ENCODE data around the gene FBRSL1. TPM values are rescaled to one million over a fixed set of nuclear protein-coding genes. Genes with fewer than 3 reads are reported as not detected.

Gene FBRSL1
- total RNA-seq, 1 experiment from 2014 or later, result 124 TPM

DNA sequence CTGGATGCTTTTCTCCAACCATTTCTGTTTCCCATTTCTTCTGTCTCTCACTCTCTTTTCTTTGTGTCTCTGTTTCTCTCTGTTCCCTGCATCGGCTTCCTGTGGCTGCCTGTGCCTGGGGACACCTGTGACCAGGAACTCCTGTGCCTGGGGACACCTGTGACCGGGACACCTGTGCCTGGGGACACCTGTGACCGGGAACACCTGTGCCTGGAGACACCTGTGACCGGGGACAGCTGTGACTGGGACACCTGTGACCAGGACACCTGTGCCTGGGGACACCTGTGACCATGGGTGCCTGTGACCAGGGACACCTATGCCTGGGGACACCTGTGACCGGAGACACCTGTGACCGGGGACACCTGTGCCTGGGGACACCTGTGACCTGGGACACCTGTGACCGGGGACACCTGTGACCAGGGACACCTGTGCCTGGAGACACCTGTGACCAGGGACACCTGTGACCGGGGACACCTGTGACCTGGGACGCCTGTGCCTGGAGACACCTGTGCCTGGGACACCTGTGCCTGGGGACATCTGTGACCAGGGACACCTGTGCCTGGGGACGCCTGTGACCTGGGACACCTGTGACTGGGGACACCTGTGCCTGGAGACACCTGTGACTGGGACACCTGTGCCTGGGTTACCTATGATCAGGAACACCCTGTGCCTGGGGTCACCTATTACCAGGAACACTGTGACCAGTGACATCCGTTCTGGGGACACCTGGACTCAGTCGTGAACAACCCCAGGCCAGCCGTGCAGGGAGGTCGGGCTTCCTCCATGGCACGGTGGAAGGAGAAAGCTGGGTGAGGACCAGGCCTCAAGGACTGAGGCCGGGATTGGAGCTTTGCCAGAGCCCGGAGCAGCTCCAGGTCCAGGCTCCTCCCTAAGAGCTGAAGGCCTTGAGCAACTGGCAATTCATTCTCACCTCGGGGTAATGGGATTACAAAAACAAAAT, 23.4 kb upstream of the FBRSL1 start:
- Histone ChIP-seq H4K20me1 (ENCODE audit: insufficient read depth) (no peaks in the 10 kb centered on the region), H3K9ac (ENCODE audit: low read length) (no peak overlapping the region), H3K9me3 (ENCODE audit: control insufficient read depth in 1 of 2, insufficient read depth in 1 of 2, low read depth in 1 of 2, low read length in 2 of 2) (no peaks in the 10 kb centered on the region), H3K27ac (ENCODE audit: low read depth, low read length) (no peak overlapping the region), H3K4me2 (ENCODE audit: low read length) (no peak overlapping the region), H3K4me3 (replicated peaks in 1 of 2; ENCODE audit: low read depth in 1 of 2, low read length in 2 of 2) (no peak overlapping the region), H3K36me3 (ENCODE audit: control insufficient read depth in 1 of 2, insufficient read depth in 2 of 2, low read length in 2 of 2) (no peaks in the 10 kb centered on the region), H3K27me3 (ENCODE audit: insufficient read depth, low read length) (no peaks in the 10 kb centered on the region; the same call in 1 of the 2 replicates), H2AFZ (ENCODE audit: low read depth, low read length, poor library complexity, severe bottlenecking) (no peak overlapping the region), H3K79me2 (ENCODE audit: insufficient read depth, low read length) (no peaks in the 10 kb centered on the region), H3K4me1 (ENCODE audit: control insufficient read depth in 1 of 2, insufficient read depth in 2 of 2, low read length in 2 of 2) (peaks cover 0 to 4% of the 10 kb centered on the region in 2 experiments; a peak in 1 of 4 replicates), H3K9me2 (ENCODE audit: insufficient read depth) (no peaks in the 10 kb centered on the region)
- TF ChIP-seq RAD21 (IDR thresholded peaks at IDR 0.05; ENCODE audit: low read depth), result no peak
- TF ChIP-seq, protein P1, sequence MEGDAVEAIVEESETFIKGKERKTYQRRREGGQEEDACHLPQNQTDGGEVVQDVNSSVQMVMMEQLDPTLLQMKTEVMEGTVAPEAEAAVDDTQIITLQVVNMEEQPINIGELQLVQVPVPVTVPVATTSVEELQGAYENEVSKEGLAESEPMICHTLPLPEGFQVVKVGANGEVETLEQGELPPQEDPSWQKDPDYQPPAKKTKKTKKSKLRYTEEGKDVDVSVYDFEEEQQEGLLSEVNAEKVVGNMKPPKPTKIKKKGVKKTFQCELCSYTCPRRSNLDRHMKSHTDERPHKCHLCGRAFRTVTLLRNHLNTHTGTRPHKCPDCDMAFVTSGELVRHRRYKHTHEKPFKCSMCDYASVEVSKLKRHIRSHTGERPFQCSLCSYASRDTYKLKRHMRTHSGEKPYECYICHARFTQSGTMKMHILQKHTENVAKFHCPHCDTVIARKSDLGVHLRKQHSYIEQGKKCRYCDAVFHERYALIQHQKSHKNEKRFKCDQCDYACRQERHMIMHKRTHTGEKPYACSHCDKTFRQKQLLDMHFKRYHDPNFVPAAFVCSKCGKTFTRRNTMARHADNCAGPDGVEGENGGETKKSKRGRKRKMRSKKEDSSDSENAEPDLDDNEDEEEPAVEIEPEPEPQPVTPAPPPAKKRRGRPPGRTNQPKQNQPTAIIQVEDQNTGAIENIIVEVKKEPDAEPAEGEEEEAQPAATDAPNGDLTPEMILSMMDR (IDR thresholded peaks at IDR 0.05 in 2 of 3, conservative IDR thresholded peaks at IDR 0.05 in 1 of 3; ENCODE audit: borderline replicate concordance in 1 of 3, insufficient read depth in 1 of 3, low read depth in 2 of 3, low read length in 2 of 3), result no peak
- TF ChIP-seq FOSL1 (IDR thresholded peaks at IDR 0.05; ENCODE audit: low read depth), result no peak
- TF ChIP-seq POLR2A (IDR thresholded peaks at IDR 0.05; ENCODE audit: borderline replicate concordance, extremely low read depth, insufficient read depth, insufficient read length), result no peak
- no peak for TF ChIP-seq CBX3 (IDR thresholded peaks at IDR 0.05; ENCODE audit: low read depth)
- no peak for TF ChIP-seq ELF1 (IDR thresholded peaks at IDR 0.05; ENCODE audit: borderline replicate concordance, low read depth)
- TF ChIP-seq, protein P2, sequence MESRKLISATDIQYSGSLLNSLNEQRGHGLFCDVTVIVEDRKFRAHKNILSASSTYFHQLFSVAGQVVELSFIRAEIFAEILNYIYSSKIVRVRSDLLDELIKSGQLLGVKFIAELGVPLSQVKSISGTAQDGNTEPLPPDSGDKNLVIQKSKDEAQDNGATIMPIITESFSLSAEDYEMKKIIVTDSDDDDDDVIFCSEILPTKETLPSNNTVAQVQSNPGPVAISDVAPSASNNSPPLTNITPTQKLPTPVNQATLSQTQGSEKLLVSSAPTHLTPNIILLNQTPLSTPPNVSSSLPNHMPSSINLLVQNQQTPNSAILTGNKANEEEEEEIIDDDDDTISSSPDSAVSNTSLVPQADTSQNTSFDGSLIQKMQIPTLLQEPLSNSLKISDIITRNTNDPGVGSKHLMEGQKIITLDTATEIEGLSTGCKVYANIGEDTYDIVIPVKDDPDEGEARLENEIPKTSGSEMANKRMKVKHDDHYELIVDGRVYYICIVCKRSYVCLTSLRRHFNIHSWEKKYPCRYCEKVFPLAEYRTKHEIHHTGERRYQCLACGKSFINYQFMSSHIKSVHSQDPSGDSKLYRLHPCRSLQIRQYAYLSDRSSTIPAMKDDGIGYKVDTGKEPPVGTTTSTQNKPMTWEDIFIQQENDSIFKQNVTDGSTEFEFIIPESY (IDR thresholded peaks at IDR 0.05; ENCODE audit: extremely low read depth, insufficient replicate concordance, low read length), result no peak
- no peak for TF ChIP-seq YY1 (IDR thresholded peaks at IDR 0.05; ENCODE audit: extremely low read depth, insufficient replicate concordance, low read depth, low read length)
- TF ChIP-seq TCF7L2 (IDR thresholded peaks at IDR 0.05; ENCODE audit: borderline replicate concordance, extremely low read depth, insufficient read depth, insufficient read length), result no peak
- TF ChIP-seq ZNF274 (IDR thresholded peaks at IDR 0.05; ENCODE audit: low read depth, low read length), result no peak
- TF ChIP-seq EZH2phosphoT487 (IDR thresholded peaks at IDR 0.05; ENCODE audit: borderline replicate concordance), result no peak
- TF ChIP-seq SP1 (IDR thresholded peaks at IDR 0.05; ENCODE audit: low read depth), result no peak
- TF ChIP-seq SRF (IDR thresholded peaks at IDR 0.05; ENCODE audit: low read depth), result no peak
- TF ChIP-seq EGR1 (IDR thresholded peaks at IDR 0.05; ENCODE audit: low read depth), result no peak
- no peak for TF ChIP-seq EZH2 (IDR thresholded peaks at IDR 0.05)
- TF ChIP-seq, protein P3, sequence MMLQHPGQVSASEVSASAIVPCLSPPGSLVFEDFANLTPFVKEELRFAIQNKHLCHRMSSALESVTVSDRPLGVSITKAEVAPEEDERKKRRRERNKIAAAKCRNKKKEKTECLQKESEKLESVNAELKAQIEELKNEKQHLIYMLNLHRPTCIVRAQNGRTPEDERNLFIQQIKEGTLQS (IDR thresholded peaks at IDR 0.05), result no peak
- no peak for TF ChIP-seq SIN3A (IDR thresholded peaks at IDR 0.05; ENCODE audit: low read depth)
- TF ChIP-seq ZFX (IDR thresholded peaks at IDR 0.05), result no peak
- DNase-seq (ENCODE audit: low read depth, low spot score), result no peak
- BruUV-seq (replicated peaks), result no TSS peak
- ChIA-PET CTCF (no interaction called here), RAD21 (ENCODE audit: low non-redundant PET in 1 of 2, low total read pairs in 2 of 2, uncharacterized antibody in 2 of 2, unreplicated experiment in 2 of 2) (no interaction called here), POLR2A (no interaction called here)
- no peak for ATAC-seq
- intact Hi-C loops (cut with micrococcal nuclease), result no loop called here
